Mesenchymal stem cell (in vitro differentiated cells and primary cell): ENCODE results near the gene HMGN5.

ENCODE experiments used
- DNase-seq: peaks from one replicate; pipeline ENCODE4 v3.0.0-alpha.2; 2013
- H2AFZ ChIP-seq: one replicate; pipeline ENCODE4 v1.6.1; 2013; ENCODE audit warnings: low read depth, mild to moderate bottlenecking, control low read depth, inconsistent platforms, low read length, moderate library complexity
- H2AK5ac ChIP-seq: 2 replicates; pipeline ENCODE4 v1.6.1; 2013; ENCODE audit warnings: low read length, moderate library complexity, mild to moderate bottlenecking, inconsistent platforms; ENCODE audit not compliant: severe bottlenecking
- H2BK120ac ChIP-seq: one replicate; pipeline ENCODE4 v1.6.1; 2013; ENCODE audit warnings: low read depth, mild to moderate bottlenecking, inconsistent platforms, low read length, moderate library complexity
- H2BK12ac ChIP-seq, 2 experiments: one replicate each; pipeline ENCODE4 v1.6.1; 2013; ENCODE audit warnings: inconsistent platforms in 2 of 2, low read length in 2 of 2, mild to moderate bottlenecking in 2 of 2, moderate library complexity in 2 of 2, control low read depth in 1 of 2
- H2BK15ac ChIP-seq: one replicate; pipeline ENCODE4 v1.6.1; 2013; ENCODE audit warnings: mild to moderate bottlenecking, low read depth, inconsistent platforms; ENCODE audit not compliant: poor library complexity, severe bottlenecking
- H2BK5ac ChIP-seq: 2 replicates; pipeline ENCODE4 v1.6.1; 2013; ENCODE audit warnings: low read depth, mild to moderate bottlenecking, low read length, control low read depth, inconsistent platforms; ENCODE audit not compliant: poor library complexity, severe bottlenecking
- H3K14ac ChIP-seq, 2 experiments: one replicate each; pipeline ENCODE4 v1.6.1; 2013; ENCODE audit warnings: inconsistent platforms in 2 of 2, low read length in 2 of 2, control low read depth in 1 of 2, mild to moderate bottlenecking in 1 of 2, moderate library complexity in 1 of 2
- H3K18ac ChIP-seq, 2 experiments: one replicate each; pipeline ENCODE4 v1.6.1; 2013; ENCODE audit warnings: inconsistent platforms in 2 of 2, low read length in 2 of 2, control low read depth in 1 of 2, low read depth in 1 of 2, mild to moderate bottlenecking in 1 of 2
- H3K23ac ChIP-seq, 2 experiments: one replicate each; pipeline ENCODE4 v1.6.1; 2013; ENCODE audit warnings: inconsistent platforms in 2 of 2, low read length in 2 of 2, mild to moderate bottlenecking in 2 of 2, moderate library complexity in 2 of 2, control low read depth in 1 of 2
- H3K27ac ChIP-seq: 2 replicates; pipeline ENCODE4 v1.5.1; 2013; ENCODE audit warnings: mild to moderate bottlenecking, moderate library complexity, low read length, control low read depth, inconsistent platforms; ENCODE audit not compliant: poor library complexity, severe bottlenecking
- H3K27me3 ChIP-seq, 2 experiments: 2 replicates each; pipeline versions ENCODE4 v1.6.1 to v1.7.0; 2013; ENCODE audit warnings: low read length in 2 of 2, mild to moderate bottlenecking in 2 of 2, moderate library complexity in 2 of 2, control low read depth in 1 of 2, inconsistent platforms in 1 of 2; ENCODE audit not compliant: control insufficient read depth in 1 of 2, insufficient read depth in 1 of 2
- H3K36me3 ChIP-seq, 2 experiments: 2 replicates each; pipeline versions ENCODE4 v1.6.1 to v1.7.0; 2013; ENCODE audit warnings: low read length in 2 of 2, control low read depth in 1 of 2, inconsistent platforms in 1 of 2, low read depth in 1 of 2, mild to moderate bottlenecking in 1 of 2; ENCODE audit not compliant: insufficient read depth in 2 of 2, control insufficient read depth in 1 of 2
- H3K4ac ChIP-seq, 2 experiments: one replicate each; pipeline ENCODE4 v1.6.1; 2013; ENCODE audit warnings: inconsistent platforms in 2 of 2, low read length in 2 of 2, mild to moderate bottlenecking in 2 of 2, moderate library complexity in 2 of 2, control low read depth in 1 of 2, low read depth in 1 of 2
- H3K4me1 ChIP-seq: 2 replicates; pipeline ENCODE4 v1.6.1; 2013; ENCODE audit warnings: low read depth, low read length, control low read depth; ENCODE audit not compliant: control insufficient read depth, insufficient read depth
- H3K4me2 ChIP-seq: 2 replicates; pipeline ENCODE4 v1.6.1; 2013; ENCODE audit warnings: low read length, mild to moderate bottlenecking, inconsistent platforms; ENCODE audit not compliant: poor library complexity, severe bottlenecking
- H3K4me3 ChIP-seq, 2 experiments: 2 replicates each; pipeline versions ENCODE4 v1.5.1 to v1.7.0; 2013; ENCODE audit warnings: low read length in 2 of 2, mild to moderate bottlenecking in 2 of 2, control low read depth in 1 of 2, low read depth in 1 of 2; ENCODE audit not compliant: insufficient read depth in 1 of 2
- H3K79me1 ChIP-seq: replicated peaks from 2 replicates; pipeline ENCODE4 v1.6.1; 2013; ENCODE audit warnings: mild to moderate bottlenecking, control low read depth, low read length, inconsistent platforms; ENCODE audit not compliant: poor library complexity, severe bottlenecking
- H3K9ac ChIP-seq: 2 replicates; pipeline ENCODE4 v1.7.0; 2013; ENCODE audit warnings: mild to moderate bottlenecking, low read length, moderate library complexity
- H3K9me3 ChIP-seq: 2 replicates; pipeline ENCODE4 v1.7.0; 2013; ENCODE audit warnings: mild to moderate bottlenecking, low read length; ENCODE audit not compliant: control insufficient read depth
- H4K8ac ChIP-seq: one replicate; pipeline ENCODE4 v1.6.1; 2013; ENCODE audit warnings: inconsistent platforms, mild to moderate bottlenecking, low read length, moderate library complexity
- H4K91ac ChIP-seq: one replicate; pipeline ENCODE4 v1.6.1; 2013; ENCODE audit warnings: mild to moderate bottlenecking, low read length, inconsistent platforms
- WGBS: methylation state at CpG from one replicate; pipeline ENCODE4 v1.1.7; 2013; ENCODE audit warnings: mixed read lengths; 5-methylcytosine and 5-hydroxymethylcytosine counted together

The HMGN5 gene

DNA sequence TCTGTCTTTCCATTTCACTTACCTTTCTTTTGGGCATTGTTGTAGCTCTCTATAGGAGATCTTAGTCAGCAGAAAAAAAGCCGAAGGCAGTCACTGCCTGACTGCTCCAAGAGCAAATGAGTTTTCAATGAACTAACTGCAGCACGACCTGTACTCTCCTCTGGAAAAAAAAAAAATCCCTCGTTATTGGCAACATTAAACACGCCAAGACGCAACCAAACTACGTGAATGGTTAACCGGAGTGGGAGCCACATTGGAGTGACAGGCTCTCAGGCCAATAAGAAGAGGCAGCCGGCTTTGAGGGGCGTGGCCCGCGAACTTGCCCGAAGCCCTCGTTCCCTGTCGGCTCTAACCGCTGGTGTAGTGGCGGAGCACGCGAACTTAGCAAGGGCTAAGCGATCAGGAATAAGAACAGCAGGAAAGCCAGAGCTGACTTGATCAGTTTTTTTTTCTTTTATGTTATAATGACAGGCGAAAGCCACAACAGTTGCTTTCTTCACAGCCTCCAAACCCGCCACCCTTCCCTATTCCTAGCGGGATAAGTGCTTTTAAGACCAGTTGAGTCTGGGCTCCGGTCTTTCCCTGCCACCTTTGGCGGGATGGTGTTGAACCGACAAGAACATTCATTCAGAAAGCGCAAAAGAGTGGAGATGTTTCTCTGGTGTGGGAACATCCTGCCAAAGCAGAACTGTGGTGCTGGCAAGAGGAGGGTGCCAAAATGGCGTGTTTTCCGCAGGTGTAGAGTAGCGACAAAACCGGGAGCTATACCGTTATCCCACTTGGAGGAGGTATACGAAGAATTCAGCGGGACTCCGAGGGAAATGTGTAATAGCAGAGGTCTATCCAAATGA lies 80.0 kb downstream of the HMGN5 start:
- H3K4me2 ChIP-seq = peak overlapping the region; percentile 84
- H2BK15ac ChIP-seq = no peak overlapping the region
- H3K14ac ChIP-seq = no peak overlapping the region
- no peaks in the 10 kb centered on the region for H3K4me1 ChIP-seq
- H2BK5ac ChIP-seq = no peak overlapping the region
- no peaks in the 10 kb centered on the region for H3K9me3 ChIP-seq
- H3K27me3 ChIP-seq = no peaks in the 10 kb centered on the region
- no peak overlapping the region for H3K18ac ChIP-seq
- H4K91ac ChIP-seq = no peak overlapping the region
- peak overlapping the region; percentile 61 for H2AFZ ChIP-seq
- peak overlapping the region; percentile 75 for H3K9ac ChIP-seq
- H2AK5ac ChIP-seq = no peak overlapping the region
- DNase-seq = peak; percentile 95
- H3K79me1 ChIP-seq = peaks cover 1% of the 10 kb centered on the region
- H3K23ac ChIP-seq = no peak overlapping the region
- WGBS = 0% methylated on average over 30 of the region's 34 CpGs
- H2BK120ac ChIP-seq = no peak overlapping the region
- H3K36me3 ChIP-seq = no peaks in the 10 kb centered on the region
- no peak overlapping the region for H4K8ac ChIP-seq
- H3K27ac ChIP-seq = peak overlapping the region; percentile 60
- H3K4ac ChIP-seq = no peak overlapping the region
- peak overlapping the region; percentile 32 to 79 for H3K4me3 ChIP-seq
- H2BK12ac ChIP-seq = no peak overlapping the region

DNA sequence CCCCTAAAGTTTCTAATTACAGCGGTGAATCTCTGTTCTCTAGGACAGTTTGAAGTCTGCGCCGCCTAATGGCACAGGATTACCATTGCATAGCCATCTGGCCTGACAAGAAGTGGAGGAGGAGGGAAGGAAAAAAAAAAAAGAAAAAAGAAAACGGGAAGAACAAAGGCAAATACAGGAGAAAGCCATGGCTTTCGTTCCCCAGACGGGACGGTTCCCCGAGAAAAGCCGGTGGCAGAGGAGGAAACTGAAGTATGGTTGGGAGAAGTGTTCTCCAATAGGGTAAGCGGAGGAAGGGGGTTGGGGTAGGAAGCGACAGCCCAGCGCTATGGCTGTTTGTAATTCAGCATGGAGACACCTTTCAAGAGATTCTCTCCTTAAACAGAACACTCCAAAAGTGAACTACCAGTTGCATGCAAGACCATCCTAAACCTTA lies 80.8 kb downstream of the HMGN5 start:
- Histone ChIP-seq H3K27ac (peak overlapping the region; percentile 60), H2AFZ (peak overlapping the region; percentile 51), H4K8ac (no peak overlapping the region), H3K4me2 (peak overlapping the region; percentile 84), H3K18ac (no peak overlapping the region), H2BK120ac (no peak overlapping the region), H2BK12ac (no peak overlapping the region), H4K91ac (no peak overlapping the region), H3K79me1 (peaks cover 1% of the 10 kb centered on the region), H2BK5ac (no peak overlapping the region), H3K9me3 (no peaks in the 10 kb centered on the region), H3K4me1 (no peaks in the 10 kb centered on the region), H3K36me3 (no peaks in the 10 kb centered on the region), H2BK15ac (no peak overlapping the region), H3K14ac (no peak overlapping the region), H3K9ac (peak overlapping the region; percentile 75), H3K4me3 (peak overlapping the region; percentile 54 to 79), H3K27me3 (no peaks in the 10 kb centered on the region), H3K4ac (no peak overlapping the region), H2AK5ac (no peak overlapping the region), H3K23ac (no peak overlapping the region)
- peak; percentile 75 for DNase-seq
- under 1% methylated on average over 9 of the region's 12 CpGs for WGBS

DNA sequence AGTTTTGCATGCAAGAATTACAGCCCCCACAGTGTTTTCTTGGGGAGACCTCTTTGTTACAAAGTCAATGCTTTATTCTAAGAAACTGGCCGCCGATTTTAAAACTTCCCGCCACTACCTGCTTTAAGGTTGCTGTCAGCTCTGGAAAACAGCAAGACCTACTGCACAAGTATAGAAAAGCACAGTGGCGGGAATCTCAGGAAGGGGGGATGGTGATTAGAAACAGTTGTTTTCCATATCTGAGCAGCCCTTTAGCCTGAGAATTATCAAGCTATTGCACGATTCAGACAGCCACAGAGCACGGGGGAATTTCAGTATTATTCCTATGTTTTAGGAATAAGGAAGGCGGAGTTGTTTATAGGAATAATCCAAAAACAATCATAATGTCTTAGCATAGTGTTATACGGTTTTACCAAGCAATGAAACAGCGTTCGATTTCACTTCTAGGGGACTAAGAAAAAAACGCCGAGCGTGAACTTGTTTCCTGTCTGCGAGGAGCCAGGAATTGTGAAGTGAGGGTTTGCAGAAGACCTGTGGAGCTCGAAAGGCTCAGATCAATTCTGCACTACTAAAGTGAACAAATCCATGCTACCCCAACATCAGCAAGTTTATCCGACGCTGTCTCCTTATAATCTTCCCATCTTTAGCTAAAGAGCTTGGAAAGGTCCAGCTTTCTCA lies 81.3 kb downstream of the HMGN5 start:
- H3K23ac ChIP-seq = no peak overlapping the region
- WGBS = 0% methylated on average over 9 of the region's 17 CpGs

DNA sequence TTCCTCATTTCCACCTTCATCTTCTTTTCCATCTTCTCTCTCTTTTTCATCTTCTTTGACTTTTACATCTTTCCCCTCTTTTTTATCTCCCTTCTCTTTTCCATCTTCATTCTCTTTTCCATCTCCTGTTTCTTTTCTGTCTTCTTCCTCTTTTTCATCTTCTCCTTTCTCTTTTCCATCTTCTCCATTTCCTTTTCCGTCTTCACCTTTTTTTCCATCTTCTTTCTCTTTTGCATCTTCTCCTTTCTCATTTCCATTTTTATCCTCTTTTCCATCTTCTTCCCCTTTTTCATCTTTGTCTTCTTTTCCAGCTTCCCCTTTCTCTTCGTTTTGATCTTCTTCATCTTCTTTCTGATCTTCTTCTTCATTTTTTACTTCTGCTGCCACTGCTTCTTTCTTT lies 87.0 kb downstream of the HMGN5 start:
- Histone ChIP-seq H2AFZ (no peak overlapping the region), H3K9me3 (no peaks in the 10 kb centered on the region), H3K14ac (no peak overlapping the region), H4K8ac (no peak overlapping the region), H3K79me1 (no peaks in the 10 kb centered on the region), H2BK120ac (no peak overlapping the region), H2AK5ac (no peak overlapping the region), H3K36me3 (no peaks in the 10 kb centered on the region), H3K9ac (no peak overlapping the region), H4K91ac (no peak overlapping the region), H2BK15ac (no peak overlapping the region), H3K4me2 (no peak overlapping the region), H3K23ac (no peak overlapping the region), H2BK5ac (no peak overlapping the region), H3K4me3 (no peak overlapping the region), H2BK12ac (no peak overlapping the region), H3K4ac (no peak overlapping the region), H3K4me1 (no peaks in the 10 kb centered on the region), H3K27ac (no peak overlapping the region), H3K27me3 (no peaks in the 10 kb centered on the region), H3K18ac (no peak overlapping the region)
- WGBS = 94% methylated on average over 2 of the region's 2 CpGs
- DNase-seq = no peak

More for the DNA sequence above, 81.3 kb downstream of the HMGN5 start:
- H3K4me1 ChIP-seq = no peaks in the 10 kb centered on the region
- no peak overlapping the region for H4K91ac ChIP-seq
- no peak overlapping the region for H3K4ac ChIP-seq
- H2BK5ac ChIP-seq = no peak overlapping the region
- H3K36me3 ChIP-seq = no peaks in the 10 kb centered on the region
- peak overlapping the region; percentile 84 for H3K4me2 ChIP-seq
- peak overlapping the region; percentile 75 for H3K9ac ChIP-seq
- peaks cover 1% of the 10 kb centered on the region for H3K79me1 ChIP-seq
- H3K9me3 ChIP-seq = no peaks in the 10 kb centered on the region
- H2AFZ ChIP-seq = no peak overlapping the region
- no peak overlapping the region for H2BK120ac ChIP-seq
- H3K18ac ChIP-seq = no peak overlapping the region
- no peak overlapping the region for H2BK12ac ChIP-seq
- peak overlapping the region in 1 of 2 experiments; percentile 79 for H3K4me3 ChIP-seq
- no peak overlapping the region for H4K8ac ChIP-seq
- DNase-seq = peak; percentile 0
- no peak overlapping the region for H2AK5ac ChIP-seq
- H3K27me3 ChIP-seq = no peaks in the 10 kb centered on the region
- no peak overlapping the region for H3K14ac ChIP-seq
- H2BK15ac ChIP-seq = no peak overlapping the region
- peak overlapping the region; percentile 60 for H3K27ac ChIP-seq
